GM18909 (cell line): Measurements from ENCODE around the gene BCAP31.
"Not testable (repeated sequence)": the region's sequence is repeated elsewhere in the genome, so short reads cannot be mapped to it uniquely, and the experiment has no call there.

Source experiments
- ATAC-seq: cut with Tn5 transposase; IDR thresholded peaks from one replicate; pipeline ENCODE4 v1.9.1; 2021; ENCODE audit warnings: mild to moderate bottlenecking; ENCODE audit not compliant: unreplicated experiment, poor library complexity

Gene BCAP31

DNA sequence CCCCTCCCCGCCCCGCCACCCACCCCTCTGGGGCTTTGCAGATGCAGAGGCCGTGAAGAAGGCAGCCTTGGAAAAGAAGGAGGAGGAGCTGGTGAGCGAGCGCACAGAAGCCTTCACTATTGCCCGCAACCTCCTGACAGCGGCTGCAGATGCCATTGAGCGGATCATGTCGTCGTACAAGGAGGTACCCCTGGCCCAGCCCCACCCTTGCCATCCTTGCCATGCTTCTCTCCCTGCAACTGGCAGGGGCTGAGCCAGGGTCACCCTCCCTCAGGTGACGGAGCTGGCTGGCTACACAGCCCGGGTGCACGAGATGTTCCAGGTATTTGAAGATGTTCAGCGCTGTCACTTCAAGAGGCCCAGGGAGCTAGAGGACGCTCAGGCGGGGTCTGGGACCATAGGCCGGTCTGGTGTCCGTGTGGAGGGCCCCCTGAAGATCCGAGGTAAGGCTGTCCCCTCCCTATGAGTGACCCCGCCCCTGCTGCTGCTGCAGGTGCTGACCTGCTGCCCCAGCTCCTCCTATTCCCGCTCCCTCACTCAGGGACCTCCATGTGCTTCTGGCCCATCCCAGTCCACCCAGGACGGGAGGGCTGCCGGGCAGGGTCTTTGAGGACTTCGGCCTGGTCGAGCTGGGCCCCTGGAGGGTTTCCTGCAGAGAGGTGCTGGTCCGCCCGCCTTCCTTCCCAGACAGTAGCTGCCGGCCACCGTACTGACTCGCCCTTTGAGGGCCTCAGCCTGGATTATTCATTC, 12.1 kb upstream of the BCAP31 start:
- ATAC-seq = no peak

DNA sequence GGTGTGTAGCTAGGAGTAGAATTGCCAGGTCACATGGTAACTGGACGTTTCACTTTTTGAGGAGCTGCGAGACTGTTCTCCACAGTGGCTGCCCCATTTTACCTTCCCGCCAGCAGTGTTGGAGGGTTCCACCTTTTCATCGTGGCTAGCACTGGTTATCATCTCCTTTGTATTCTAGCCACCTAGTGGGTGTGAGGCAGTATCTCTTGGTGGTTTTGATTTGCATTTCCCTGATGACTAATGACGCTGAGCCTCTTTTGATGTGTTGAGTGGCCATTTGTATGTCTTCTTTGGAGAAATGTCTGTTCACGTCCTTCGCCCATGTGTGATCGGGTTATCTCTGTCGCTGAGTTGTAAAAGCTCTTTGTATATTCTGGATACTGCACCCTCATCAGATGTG, 11.1 kb upstream of the BCAP31 start:
- no peak for ATAC-seq

DNA sequence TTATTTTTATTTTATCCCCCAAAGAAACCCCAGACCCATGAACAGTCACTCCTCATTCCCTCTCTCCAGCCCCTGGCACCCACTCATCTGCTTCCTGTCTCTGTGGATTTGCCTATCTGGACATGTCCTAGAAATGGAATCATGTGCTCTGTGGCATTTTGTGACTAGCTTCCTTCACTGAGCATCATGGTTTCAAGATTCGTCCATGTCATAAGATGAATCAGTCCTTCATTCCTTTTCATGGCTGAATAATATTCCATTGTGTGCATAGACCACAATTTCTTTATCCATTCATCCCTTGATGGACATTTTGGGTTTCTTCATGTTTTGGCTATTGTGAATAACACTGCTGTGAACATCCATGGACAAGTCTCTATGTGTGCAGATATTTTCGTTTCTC, 10.7 kb upstream of the BCAP31 start:
- no peak for ATAC-seq

DNA sequence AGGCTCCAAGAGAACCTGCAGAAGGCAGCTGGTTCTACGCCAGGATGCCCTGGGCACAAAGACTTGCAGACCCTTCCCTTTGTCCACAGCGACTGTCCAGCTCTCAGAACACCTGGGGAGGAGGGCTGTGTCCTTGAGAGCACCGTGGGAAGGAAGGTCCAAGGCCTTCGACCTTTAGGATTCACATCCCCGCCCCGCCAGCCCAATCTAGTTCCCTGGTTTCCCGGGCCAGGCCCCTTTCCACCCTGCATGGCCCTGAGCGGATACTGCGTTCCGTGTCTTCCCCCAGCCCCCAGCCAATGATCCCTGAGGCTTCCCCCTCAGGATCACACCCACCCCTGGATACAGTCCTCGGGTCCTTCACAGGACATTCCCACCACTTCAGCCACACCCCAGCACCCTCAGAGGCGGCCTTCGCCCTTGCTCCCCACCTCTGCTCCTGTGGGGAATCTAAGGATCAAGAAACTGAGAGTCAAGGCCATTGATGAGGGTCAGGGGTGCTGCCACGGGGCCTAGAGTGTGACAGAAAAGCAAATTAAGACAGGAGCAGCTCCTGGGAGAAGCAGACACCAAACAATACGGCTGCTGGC, 9.6 kb upstream of the BCAP31 start:
- ATAC-seq = no peak

DNA sequence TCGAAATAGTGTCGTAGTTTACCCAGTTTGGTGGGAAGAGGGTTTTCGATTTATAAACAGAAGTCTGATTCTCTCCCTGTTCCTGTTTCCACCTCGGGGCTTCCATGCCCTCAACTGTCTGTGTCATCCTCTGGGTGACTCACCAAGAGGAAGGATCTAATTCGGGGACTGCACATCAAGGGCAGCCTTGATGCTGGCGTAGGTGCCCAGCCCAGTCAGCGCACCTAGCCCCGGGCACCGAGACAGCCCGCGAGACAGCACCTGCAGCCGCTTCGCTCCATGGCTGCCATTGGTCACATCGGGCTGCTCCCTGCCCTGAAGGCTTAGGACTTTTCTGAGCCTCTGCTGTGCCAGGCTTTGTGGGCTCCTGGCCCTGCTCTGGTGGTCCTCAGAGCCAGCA, 8.2 kb upstream of the BCAP31 start:
- ATAC-seq = no peak

DNA sequence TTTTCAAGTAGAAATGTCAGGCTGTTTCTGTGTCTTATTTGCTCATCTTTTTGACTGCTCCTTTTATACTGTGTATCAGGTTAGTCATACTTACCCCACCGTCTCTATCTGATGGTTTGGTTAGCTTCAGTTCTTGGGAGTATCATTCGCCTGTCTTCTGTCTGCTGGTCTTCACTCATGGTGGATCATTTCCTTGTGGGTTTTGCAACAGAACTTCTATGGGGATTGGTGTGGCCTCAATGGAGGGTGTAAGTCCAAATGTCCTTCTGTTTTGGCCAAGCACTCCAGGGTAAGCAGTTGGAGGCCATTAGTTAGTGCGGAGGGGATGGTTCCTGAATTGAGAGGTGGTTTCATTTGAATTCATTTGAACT, 7.6 kb upstream of the BCAP31 start:
- no peak for ATAC-seq

DNA sequence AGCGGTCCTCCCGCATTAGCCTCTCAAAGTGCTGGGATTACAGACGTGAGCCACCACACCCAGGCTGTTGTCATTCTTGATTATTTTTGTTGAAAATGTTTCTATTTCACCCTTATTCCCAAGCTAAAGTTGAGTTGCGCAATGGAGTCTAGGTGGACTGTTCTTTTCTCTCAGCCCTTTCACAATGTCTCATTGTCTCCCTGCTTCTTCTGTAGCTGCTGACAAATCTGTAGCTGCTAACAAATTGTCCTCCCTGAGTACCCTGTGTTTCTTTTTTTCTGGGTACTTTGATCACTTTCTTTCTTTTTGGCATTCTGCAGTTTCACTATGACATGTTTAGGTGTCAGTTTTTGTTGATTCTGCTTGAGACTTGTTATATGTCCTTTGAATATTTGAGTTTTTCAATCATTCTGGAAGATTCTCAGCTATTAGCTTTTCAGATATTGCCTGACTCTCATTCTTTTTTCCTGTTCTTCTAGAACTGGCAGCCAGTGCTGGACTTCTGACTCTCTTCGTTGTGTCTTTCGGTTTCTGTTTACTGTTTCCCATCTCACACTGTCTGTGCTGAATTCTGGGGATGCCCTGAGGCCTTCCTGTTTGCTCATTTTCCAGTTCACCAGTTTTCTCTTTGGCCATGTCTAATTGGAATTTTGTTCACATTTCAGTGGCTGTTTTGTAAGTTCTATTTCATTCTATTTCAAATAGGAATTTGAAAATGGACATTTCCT, 7.1 kb upstream of the BCAP31 start:
- ATAC-seq = no peak

DNA sequence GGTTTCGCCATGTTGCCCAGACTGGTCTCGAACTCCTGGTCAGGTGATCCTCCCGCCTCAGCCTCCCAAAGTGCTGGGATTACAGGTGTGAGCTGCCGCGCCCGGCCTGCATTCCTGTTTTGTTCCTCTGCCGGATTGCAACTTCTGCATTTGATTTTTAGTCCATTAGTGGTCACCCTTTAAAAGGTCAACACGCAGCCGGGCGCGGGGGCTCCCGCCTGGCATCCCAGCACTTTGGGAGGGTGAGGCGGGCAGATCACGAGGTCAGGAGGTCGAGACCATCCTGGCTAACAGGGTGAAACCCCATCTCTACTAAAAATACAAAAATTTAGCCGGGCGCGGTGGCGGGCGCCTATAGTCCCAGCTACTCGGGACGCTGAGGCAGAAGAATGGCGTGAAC, 5.9 kb upstream of the BCAP31 start:
- ATAC-seq = not testable (repeated sequence)

DNA sequence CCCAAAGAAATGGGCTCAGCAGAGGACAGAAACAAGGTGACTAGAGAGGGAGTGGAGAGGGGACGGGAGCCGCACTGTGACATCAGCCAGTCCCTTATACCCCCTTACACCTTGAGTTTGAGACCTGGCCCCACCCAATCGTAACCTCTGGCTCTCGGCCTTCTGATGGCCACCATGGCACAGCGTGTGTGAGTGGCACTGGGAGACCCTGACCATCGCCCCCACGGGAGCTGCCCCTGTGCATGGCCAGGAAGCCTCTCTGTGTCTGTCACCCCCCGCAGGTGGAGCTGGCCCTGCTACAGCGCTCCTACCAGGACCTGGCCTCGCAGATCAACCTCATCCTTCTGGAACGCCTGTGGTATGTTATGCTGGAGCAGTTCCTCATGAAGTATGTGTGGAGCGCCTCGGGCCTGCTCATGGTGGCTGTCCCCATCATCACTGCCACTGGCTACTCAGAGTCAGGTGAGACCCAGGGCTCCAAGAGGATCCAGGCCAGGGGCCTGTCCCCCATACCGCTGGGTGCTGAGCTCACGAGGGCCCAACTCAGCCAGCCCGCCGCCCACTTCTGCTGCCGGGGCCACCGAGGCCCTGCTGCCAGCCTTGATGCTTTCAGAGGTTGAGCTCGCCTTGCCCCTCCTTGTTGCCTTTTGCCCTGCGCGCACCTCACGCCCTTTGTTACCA, 4.9 kb upstream of the BCAP31 start:
- ATAC-seq = no peak

DNA sequence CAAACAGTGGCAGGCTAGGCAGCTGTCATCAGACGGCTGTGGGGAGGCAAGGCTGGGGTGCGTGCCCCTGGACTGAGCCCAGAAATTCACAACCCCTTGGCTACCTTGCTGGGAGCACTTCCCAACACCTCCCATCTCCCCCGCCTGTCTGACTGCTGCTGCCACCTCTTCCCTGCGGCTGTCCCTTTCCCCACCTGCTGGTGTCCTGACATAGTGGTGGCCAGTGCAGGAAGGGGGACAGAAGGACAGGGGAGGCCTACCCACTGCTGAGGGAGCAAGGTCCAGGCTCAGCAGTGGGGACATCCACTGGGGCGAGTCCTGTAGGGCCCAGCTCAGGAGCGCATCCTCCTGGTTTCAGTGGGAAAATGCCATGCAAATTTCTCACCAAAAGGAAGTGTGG, 3.9 kb upstream of the BCAP31 start:
- no peak for ATAC-seq

DNA sequence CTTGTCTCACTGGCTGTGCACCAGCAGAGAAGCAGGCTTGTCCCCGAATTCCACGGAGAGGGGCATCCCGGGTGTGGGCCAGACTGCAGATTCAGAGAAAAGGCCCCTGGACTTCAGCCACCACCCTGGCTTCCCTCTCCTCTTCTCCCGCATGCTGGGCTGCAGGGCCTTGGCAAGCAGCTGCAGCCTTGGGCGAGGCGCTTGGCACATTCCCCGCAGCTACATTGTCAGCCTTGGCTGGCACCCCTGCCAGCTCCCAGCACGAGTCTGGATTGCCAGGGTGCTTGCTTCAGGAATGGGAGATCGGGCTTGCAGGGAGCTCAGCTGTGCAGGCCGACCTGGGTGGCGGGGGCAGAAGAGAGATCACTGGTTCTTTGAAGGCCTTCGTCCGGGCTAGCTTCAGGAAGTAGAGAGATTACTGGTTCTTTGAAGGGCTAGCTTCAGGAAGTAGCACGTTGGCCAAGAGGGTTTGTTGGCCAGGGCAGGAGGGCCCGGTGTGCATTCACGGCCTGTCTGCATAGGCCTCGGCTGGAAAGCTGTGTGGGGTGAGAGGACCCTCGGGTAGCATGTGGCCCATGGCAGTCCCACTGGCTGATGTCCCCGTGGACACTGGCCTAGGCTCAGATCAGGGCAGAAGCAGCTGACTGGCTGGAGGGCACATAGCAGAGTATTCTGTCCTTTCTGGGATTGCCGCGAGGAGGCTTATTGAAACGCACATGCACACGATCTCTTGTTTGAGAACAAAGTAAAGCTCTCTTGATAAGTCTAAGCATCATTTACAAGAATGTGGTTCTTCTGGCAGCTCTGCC, 3.1 kb upstream of the BCAP31 start:
- ATAC-seq = no peak

DNA sequence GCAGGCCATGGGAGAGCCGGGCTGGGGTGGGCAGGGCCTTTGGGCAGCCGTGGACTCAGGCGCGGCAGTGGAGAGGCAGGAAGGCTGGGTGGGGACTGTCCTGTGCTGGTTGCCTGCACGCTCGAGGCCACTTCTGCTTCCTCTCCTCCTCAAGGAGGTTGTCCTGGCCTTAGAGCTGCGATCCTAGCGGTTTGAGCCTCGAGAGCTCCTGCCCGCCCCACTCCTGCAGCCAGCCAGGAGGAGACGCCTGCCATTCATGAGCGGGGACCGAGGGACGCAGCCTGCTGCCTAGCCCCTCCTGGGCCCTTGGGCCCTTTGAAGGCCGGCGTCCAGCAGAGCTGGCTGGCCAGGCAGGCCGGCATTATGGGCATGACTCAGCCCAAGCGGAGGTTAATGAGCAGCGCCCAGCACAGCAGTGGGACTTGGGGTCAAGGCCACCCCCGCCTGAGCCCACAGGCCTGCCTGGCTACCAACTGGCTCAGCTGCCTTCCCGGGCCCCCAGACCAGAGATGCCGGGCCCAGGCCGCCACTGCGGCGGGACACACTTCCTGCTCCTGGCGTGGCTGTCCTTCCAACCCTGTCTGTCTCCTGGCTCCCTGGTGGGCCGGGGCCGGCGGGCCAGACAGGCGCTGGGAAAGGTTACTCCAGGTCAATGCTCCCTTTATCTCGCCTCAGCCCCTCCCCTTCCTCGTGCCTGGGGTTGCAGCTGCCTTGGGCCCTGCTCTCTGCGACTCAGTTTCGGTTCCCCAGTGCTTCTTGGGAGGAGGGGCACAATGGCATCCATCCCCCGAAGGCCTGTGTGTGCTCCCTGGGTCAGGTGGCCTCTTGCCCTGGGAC, 2.3 kb upstream of the BCAP31 start:
- peak; percentile 54 for ATAC-seq

DNA sequence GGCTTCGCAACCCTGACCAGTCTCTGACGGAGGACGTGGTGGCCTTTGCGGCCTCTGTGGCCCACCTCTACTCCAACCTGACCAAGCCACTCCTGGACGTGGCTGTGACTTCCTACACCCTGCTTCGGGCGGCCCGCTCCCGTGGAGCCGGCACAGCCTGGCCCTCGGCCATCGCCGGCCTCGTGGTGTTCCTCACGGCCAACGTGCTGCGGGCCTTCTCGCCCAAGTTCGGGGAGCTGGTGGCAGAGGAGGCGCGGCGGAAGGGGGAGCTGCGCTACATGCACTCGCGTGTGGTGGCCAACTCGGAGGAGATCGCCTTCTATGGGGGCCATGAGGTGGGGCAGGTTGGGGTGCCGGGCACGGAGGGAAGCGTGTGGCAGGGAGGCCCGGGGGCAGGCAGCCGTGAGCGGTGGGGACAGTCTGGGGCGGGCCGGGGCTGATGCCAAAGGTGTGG, 1.7 kb upstream of the BCAP31 start:
- no peak for ATAC-seq

DNA sequence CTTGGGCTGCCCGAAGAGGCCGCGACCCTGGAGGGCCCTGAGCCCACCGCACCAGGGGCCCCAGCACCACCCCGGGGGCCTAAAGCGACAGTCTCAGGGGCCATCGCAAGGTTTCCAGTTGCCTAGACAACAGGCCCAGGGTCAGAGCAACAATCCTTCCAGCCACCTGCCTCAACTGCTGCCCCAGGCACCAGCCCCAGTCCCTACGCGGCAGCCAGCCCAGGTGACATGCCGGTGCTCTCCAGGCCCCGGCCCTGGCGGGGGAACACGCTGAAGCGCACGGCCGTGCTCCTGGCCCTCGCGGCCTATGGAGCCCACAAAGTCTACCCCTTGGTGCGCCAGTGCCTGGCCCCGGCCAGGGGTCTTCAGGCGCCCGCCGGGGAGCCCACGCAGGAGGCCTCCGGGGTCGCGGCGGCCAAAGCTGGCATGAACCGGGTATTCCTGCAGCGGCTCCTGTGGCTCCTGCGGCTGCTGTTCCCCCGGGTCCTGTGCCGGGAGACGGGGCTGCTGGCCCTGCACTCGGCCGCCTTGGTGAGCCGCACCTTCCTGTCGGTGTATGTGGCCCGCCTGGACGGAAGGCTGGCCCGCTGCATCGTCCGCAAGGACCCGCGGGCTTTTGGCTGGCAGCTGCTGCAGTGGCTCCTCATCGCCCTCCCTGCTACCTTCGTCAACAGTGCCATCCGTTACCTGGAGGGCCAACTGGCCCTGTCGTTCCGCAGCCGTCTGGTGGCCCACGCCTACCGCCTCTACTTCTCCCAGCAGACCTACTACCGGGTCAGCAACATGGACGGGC, 1.0 kb upstream of the BCAP31 start:
- ATAC-seq = peak; percentile 3

DNA sequence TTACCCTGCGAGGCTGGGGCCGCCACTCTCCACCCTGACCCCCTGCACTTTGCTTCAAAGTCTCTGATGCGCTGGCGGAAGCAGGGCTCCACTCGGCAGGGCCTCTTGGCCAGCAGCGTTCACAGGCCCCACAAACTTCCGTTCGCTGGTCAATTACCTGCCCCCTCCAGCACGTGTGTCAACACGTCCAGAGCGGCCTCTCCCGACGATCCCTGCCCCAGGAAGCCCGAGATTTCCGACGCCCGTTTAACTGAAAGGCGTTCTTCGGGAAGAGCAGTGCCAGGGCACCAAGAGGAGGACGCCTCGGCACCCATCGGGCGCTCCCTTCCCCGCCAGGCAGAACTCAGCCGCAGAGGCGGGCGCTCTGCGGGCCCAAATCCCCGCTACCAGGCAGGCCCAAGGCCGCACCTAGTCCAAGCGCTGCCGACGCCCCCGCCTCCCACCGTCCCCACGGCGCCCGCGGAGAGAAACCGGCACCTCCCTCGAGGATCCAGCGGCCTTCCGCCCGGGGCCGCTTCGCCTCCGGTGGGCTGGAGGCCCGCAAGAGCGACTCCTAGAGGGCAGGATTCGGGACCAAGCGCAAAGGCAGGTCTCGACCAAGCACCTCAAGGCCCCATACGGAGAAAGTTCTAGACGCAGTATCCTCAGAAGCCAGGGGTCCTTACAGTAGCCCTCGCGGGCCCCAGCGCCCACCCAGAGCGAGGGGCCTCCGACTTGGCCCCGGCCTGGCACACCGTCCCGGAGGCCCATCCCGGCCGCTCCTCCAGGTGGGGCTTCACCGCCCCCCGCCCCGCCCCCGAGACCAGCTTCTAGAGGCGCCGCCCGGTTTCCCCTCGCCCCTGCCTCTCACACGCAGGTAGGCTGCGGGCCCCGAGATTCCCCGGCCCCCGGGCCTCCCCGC, 586 bp downstream of the BCAP31 start:
- ATAC-seq = peak; percentile 36

DNA sequence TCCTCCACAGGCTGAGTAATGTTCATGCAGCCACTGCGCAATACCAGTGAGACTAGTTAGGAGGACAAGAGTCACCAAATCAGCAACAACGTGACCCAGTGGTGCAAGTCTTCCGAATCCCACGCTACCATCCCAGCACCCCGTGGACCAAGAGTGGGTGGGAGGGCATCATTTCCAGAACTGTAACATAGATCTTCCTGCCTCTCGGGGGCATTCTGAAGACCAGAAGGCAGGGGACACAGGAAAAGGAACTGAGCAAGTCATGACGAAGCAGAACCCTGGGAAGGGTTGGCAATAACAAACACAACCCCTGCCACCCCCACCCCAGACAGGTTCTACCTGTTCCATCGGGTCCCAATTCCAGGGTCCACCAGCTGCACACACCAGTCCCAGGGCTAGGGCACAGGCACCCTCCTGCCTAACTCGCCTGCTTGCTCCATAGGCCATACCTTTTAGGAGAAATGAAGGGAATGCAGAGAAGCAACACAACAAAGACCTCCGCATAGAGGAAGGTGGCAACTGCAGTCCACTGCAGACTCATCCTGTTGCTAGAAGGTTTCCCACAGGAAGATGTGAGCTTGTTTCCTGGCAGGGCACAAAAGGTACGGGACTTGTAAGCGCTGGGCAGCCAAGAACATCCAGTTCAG, 1.4 kb downstream of the BCAP31 start:
- no peak for ATAC-seq

DNA sequence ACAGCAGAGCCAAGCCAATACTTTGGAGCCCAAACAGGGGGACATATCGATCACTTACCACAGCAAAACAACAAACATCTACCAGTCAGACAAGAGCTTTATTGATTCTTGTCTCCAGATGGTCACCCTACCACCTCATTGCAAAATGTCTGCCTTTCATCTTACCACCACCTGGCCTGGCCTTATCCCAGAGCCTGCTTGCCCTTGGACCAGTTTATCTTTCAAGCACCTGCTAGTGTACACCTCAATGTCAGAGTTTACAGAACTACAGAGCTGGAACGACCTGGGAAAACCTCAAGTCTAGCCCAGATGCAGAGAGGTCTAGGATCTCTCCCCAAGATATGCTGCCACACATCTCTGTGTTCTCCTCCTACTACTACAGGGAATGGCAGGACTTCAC, 4.5 kb downstream of the BCAP31 start:
- no peak for ATAC-seq
